Upper lobe of right lung (tissue), 1 donor: ENCODE measurements around the gene LPP. TPM values are rescaled to one million over a fixed set of nuclear protein-coding genes. Genes with fewer than 3 reads are reported as not detected.
A peak's percentile ranks its signal among the peaks of the same experiment; 100 is the strongest.

Experiments
- ATAC-seq: fragments of 200-7000 bp; cut with Tn5 transposase; one replicate; pipeline ENCODE4 v1.9.1; 2020; ENCODE audit warnings: mild to moderate bottlenecking, moderate library complexity
- DNase-seq: peaks from one replicate; pipeline ENCODE4 v3.0.0-alpha.2; 2020
- H3K27ac ChIP-seq: fragments of 200-600 bp; one replicate; pipeline ENCODE4 v1.8.0; 2022
- H3K27me3 ChIP-seq: fragments of 200-600 bp; one replicate; pipeline ENCODE4 v1.8.0; 2022; ENCODE audit warnings: mild to moderate bottlenecking
- H3K36me3 ChIP-seq: fragments of 200-600 bp; one replicate; pipeline ENCODE4 v1.8.0; 2022
- H3K4me1 ChIP-seq: fragments of 200-600 bp; one replicate; pipeline ENCODE4 v1.8.0; 2022
- H3K4me3 ChIP-seq: fragments of 200-600 bp; one replicate; pipeline ENCODE4 v1.8.0; 2022; ENCODE audit warnings: mild to moderate bottlenecking
- H3K9me3 ChIP-seq: fragments of 200-600 bp; one replicate; pipeline ENCODE4 v1.8.0; 2022
- intact Hi-C: fragments of 100-400 bp; cut with DNase I; formaldehyde crosslinking; loops from one replicate; pipeline ENCODE4 v1.11.0; 2022
- total RNA-seq: library from RNA; stranded (reverse); fragmentation: NEBNext Ultra II Directional; extraction: Animal tissue kit (Norgen Biotek cat#: 25700); gene quantifications from one replicate; pipeline ENCODE4 v1.2.1, GENCODE V29; 2021
- TF ChIP-seq, protein P1 (sequence below): fragments of 200-600 bp; IDR thresholded peaks from one replicate; pipeline ENCODE4 v1.8.0; 2022; ENCODE audit warnings: antibody characterized with exemption
- donor health status: DM: no; HTN: yes; CAD: no; lungs with severe emphysema.

LPP gene
- total RNA-seq, 1 donor from 2014 or later = 191 TPM

DNA sequence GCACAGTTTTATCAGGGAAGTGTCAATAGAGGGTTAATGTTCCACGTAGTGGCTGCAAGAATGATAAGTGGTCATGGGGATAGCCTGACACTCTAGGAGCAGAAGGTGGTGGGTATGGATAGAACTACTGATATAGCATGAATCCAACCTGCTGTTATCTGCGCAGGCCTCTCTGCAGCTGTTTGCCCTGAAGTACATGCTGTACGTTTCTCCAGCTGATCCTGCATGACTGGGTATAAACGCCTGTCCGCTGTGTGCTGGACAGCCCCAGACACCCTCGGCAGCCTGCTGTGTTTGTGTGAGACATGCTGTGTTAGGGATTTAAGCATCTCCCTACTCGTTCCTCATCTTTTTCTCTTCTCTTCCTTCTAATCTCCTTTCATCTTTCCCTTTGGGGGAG, 87.1 kb downstream of the LPP start:
- Histone ChIP-seq H3K4me3 (no peak overlapping the region), H3K9me3 (no peaks in the 10 kb centered on the region), H3K27ac (no peak overlapping the region), H3K4me1 (peaks cover 6% of the 10 kb centered on the region), H3K36me3 (no peaks in the 10 kb centered on the region), H3K27me3 (no peaks in the 10 kb centered on the region)
- TF ChIP-seq, protein P1, sequence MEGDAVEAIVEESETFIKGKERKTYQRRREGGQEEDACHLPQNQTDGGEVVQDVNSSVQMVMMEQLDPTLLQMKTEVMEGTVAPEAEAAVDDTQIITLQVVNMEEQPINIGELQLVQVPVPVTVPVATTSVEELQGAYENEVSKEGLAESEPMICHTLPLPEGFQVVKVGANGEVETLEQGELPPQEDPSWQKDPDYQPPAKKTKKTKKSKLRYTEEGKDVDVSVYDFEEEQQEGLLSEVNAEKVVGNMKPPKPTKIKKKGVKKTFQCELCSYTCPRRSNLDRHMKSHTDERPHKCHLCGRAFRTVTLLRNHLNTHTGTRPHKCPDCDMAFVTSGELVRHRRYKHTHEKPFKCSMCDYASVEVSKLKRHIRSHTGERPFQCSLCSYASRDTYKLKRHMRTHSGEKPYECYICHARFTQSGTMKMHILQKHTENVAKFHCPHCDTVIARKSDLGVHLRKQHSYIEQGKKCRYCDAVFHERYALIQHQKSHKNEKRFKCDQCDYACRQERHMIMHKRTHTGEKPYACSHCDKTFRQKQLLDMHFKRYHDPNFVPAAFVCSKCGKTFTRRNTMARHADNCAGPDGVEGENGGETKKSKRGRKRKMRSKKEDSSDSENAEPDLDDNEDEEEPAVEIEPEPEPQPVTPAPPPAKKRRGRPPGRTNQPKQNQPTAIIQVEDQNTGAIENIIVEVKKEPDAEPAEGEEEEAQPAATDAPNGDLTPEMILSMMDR = no peak
- peak; percentile 43 for ATAC-seq
- DNase-seq = no peak
- intact Hi-C loops = no loop called here

DNA sequence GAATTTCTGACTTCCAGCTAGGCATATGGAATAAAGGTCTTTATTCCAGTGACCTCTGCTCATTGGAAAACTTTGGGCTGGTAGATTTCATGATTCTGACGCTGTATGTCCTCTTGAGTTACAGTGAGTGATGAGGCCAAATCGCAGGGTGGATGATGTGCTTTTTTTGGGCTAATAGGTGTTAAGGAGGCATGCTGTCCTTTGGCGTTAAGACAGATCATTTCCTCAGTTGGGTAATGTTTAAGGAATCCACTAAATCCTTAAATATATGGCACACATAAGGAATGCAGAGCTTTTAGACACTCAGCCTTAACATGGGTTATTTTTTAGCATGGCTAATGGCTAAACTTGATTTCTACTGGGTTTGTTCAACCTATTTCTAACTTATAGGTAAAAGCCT, 87.9 kb downstream of the LPP start:
- Histone ChIP-seq H3K36me3 (no peaks in the 10 kb centered on the region), H3K9me3 (no peaks in the 10 kb centered on the region), H3K4me3 (no peak overlapping the region), H3K27ac (no peak overlapping the region), H3K4me1 (peaks cover 6% of the 10 kb centered on the region), H3K27me3 (no peaks in the 10 kb centered on the region)
- DNase-seq (no peak), ATAC-seq (no peak)
- intact Hi-C loops = no loop called here
- TF ChIP-seq, protein P1 = no peak

GRCh38 chr3:188242436-188243123, 88.6 kb downstream of the LPP start:
- DNase-seq (no peak), ATAC-seq (no peak)
- Histone ChIP-seq H3K36me3 (no peaks in the 10 kb centered on the region), H3K27ac (no peak overlapping the region), H3K27me3 (no peaks in the 10 kb centered on the region), H3K4me3 (no peak overlapping the region), H3K9me3 (no peaks in the 10 kb centered on the region), H3K4me1 (peaks cover 6% of the 10 kb centered on the region)
- TF ChIP-seq, protein P1 = no peak
- intact Hi-C loops = no loop called here

DNA sequence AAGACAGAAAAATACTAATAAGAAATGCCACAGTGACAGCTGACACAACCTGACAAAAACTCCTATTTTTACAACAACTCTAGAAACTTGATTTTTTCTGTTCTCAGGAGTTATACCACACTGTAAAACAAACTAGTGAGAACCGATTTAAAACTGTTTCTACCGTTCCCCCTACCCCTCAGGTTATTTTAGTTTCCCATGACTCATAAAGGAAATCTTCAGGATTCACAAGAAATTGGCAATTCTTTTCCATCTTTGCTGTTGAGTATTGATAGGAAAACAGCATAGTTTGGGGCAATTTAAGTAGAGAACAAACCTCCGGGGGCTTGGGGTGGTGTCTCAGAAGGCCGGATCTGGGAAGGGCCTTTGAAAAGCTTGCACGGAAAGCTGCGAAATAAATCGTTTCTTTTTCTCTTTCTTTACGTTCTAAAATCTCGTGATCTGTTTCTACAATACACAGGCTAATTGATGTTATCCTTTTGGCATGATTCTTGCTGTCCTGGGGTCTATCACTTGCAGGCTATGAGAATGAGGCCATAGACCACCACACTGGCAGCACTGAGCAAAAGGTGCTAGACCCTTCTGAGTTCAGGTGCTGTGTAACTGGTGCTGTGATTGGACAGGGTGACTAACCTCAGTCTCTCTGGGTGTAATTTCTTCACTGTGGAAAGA, 89.3 kb downstream of the LPP start:
- ATAC-seq = no peak
- no peak overlapping the region for H3K27ac ChIP-seq
- DNase-seq = no peak
- TF ChIP-seq, protein P1 = no peak
- no peak overlapping the region for H3K4me3 ChIP-seq
- intact Hi-C loops = no loop called here
- no peaks in the 10 kb centered on the region for H3K9me3 ChIP-seq
- H3K4me1 ChIP-seq = peaks cover 6% of the 10 kb centered on the region
- H3K36me3 ChIP-seq = no peaks in the 10 kb centered on the region
- no peaks in the 10 kb centered on the region for H3K27me3 ChIP-seq

DNA sequence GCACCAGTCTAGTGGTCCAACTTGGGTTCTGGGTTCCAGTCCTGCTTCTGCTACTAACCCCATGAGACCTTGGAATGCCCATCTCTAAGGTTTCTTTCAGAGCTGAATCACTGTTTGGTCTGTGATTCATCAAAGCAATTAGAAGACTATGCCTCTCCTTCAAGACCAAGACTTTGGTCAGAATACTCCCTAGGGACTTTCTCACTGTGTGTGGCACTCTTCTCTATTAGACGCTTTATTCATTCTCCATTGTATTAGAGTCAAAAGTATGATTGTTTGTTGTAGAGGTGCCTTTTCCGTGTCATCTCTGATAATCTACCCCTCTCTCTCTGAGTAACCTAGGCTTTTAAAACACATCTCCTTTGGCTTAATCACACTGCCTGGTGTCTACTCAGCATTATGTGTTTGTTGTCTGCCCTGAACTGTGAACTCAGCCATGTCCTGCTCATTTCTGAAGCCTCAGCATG, 90.5 kb downstream of the LPP start:
- H3K36me3 ChIP-seq = no peaks in the 10 kb centered on the region
- H3K27ac ChIP-seq = no peak overlapping the region
- DNase-seq (no peak), ATAC-seq (no peak)
- H3K27me3 ChIP-seq = no peaks in the 10 kb centered on the region
- TF ChIP-seq, protein P1 = no peak
- no peak overlapping the region for H3K4me3 ChIP-seq
- intact Hi-C loops = no loop called here
- peaks cover 6% of the 10 kb centered on the region for H3K4me1 ChIP-seq
- no peaks in the 10 kb centered on the region for H3K9me3 ChIP-seq
